ENCODE data around the gene IL17RD.

IL17RD gene

DNA sequence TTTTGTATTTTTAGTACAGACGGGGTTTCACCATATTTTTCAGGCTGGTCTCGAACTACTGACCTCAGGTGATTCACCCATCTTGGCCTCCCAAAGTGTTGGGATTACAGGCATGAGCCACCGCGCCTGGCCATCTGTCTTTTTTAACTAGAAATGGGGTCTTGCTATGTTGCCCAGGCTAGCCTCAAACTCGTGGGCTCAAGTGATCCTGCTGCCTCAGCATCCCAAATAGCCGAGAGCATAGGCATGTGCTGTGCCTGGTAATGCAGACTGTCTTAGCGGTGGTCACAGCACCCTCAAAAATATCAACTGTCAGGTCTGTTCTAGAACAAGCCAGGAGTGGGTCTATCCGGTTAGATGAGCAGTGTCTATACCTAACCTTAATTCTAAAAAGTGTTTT lies 56.5 kb downstream of the IL17RD start:
- Histone ChIP-seq H3K4me3 (ENCODE audit: low read depth in 1 of 2, low read length in 2 of 2) (no peak overlapping the region), H3K9me3 (ENCODE audit: control insufficient read depth in 1 of 2, low read length in 2 of 2) (no peaks in the 10 kb centered on the region), H3K27me3 (ENCODE audit: low read depth, low read length) (no peaks in the 10 kb centered on the region), H3K27ac (ENCODE audit: low read length) (no peak overlapping the region), H3K36me3 (ENCODE audit: control insufficient read depth in 1 of 2, insufficient read depth in 2 of 2, low read length in 2 of 2) (peaks cover 3% of the 10 kb centered on the region in 2 donors), H3K4me1 (ENCODE audit: control insufficient read depth in 1 of 2, insufficient read depth in 2 of 2, low read length in 2 of 2) (no peaks in the 10 kb centered on the region)

- no peaks in the 10 kb centered on the region for H3K27me3 ChIP-seq (ENCODE audit: low read depth, low read length)
- no peaks in the 10 kb centered on the region for H3K4me1 ChIP-seq (ENCODE audit: control insufficient read depth in 1 of 2, insufficient read depth in 2 of 2, low read length in 2 of 2)
- H3K36me3 ChIP-seq (ENCODE audit: control insufficient read depth in 1 of 2, insufficient read depth in 2 of 2, low read length in 2 of 2) = peaks cover 3% of the 10 kb centered on the region in 2 donors
- H3K27ac ChIP-seq (ENCODE audit: low read length) = no peak overlapping the region
- no peaks in the 10 kb centered on the region for H3K9me3 ChIP-seq (ENCODE audit: control insufficient read depth in 1 of 2, low read length in 2 of 2)
- no peak overlapping the region for H3K4me3 ChIP-seq (ENCODE audit: low read depth in 1 of 2, low read length in 2 of 2)
Observed at GRCh38 chr3:57105585-57105984, 59.6 kb downstream of the IL17RD start.

GRCh38 chr3:57100046-57100695 lies 65.0 kb downstream of the IL17RD start:
- Histone ChIP-seq H3K4me1 (ENCODE audit: control insufficient read depth in 1 of 2, insufficient read depth in 2 of 2, low read length in 2 of 2) (no peaks in the 10 kb centered on the region), H3K27ac (ENCODE audit: low read length) (no peak overlapping the region), H3K36me3 (ENCODE audit: control insufficient read depth in 1 of 2, insufficient read depth in 2 of 2, low read length in 2 of 2) (peaks cover 3 to 14% of the 10 kb centered on the region in 2 donors), H3K27me3 (ENCODE audit: low read depth, low read length) (no peaks in the 10 kb centered on the region), H3K4me3 (ENCODE audit: low read depth in 1 of 2, low read length in 2 of 2) (no peak overlapping the region), H3K9me3 (ENCODE audit: control insufficient read depth in 1 of 2, low read length in 2 of 2) (no peaks in the 10 kb centered on the region)

DNA sequence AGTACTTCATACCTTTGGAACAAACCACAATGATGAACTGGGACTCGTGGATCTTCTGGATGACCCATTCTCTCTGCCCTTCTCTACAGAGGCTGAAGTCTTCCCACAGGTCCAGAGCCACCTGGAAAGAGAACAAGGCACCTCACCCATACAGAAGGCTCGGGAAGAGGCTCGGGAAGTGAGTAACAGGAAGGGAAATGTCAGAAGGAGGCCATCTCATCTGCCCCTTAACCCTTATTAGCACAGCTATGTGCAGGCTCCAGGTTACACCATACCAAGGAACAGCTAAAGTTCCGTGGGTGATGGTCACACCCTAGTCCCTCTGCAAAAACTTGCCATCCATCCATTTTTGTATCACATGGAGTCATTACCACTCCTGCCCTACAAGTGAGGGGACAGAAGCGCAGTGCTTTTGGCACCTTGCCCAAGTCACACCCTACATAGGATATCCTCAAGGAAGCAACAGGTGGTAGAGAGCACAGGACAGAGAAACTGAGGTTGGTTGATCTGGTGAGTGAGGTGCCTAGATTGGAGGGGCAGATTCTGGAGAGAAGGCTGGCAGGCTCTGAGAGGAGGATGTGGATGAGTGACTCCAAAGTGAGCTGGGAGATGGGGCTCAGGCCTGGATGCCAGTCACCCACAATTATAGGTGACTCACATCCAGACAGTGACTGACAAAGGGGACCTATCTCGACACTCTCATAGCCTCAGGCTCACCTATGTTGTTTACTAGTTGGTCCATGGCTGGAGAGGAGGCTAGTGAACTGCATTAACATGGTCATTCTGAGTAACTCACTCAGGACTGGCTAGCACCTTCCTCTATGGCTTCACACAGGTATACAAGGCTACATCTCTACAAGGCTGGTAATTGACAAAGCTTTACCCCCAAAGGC lies 66.5 kb downstream of the IL17RD start:
- H3K27ac ChIP-seq (ENCODE audit: low read length) = no peak overlapping the region
- no peak overlapping the region for H3K4me3 ChIP-seq (ENCODE audit: low read depth in 1 of 2, low read length in 2 of 2)
- H3K27me3 ChIP-seq (ENCODE audit: low read depth, low read length) = no peaks in the 10 kb centered on the region
- no peaks in the 10 kb centered on the region for H3K9me3 ChIP-seq (ENCODE audit: control insufficient read depth in 1 of 2, low read length in 2 of 2)
- no peaks in the 10 kb centered on the region for H3K4me1 ChIP-seq (ENCODE audit: control insufficient read depth in 1 of 2, insufficient read depth in 2 of 2, low read length in 2 of 2)
- peaks cover 0 to 14% of the 10 kb centered on the region in 2 donors for H3K36me3 ChIP-seq (ENCODE audit: control insufficient read depth in 1 of 2, insufficient read depth in 2 of 2, low read length in 2 of 2)

DNA sequence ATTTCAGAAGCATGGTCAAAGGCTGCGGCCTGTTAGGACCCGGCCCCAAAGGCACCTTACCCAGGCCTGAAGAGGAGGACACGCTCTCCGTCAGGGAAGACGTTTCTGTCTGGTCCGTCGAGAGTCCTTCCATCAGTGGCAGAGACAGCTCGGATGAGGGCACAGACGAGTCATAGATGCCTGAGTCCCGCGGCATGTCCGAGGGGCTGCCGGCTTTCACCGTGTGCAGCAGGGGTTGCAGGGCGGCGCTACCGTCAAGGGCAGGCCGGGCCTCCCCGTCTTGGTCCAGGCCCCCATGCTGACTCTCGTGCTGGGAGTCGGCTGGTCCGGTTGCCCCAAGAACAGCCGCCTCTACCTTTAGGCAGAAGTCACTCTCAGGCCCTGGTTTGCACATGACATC lies 67.6 kb downstream of the IL17RD start:
- no peaks in the 10 kb centered on the region for H3K9me3 ChIP-seq (ENCODE audit: control insufficient read depth in 1 of 2, low read length in 2 of 2)
- H3K27ac ChIP-seq (ENCODE audit: low read length) = no peak overlapping the region
- no peak overlapping the region for H3K4me3 ChIP-seq (ENCODE audit: low read depth in 1 of 2, low read length in 2 of 2)
- H3K4me1 ChIP-seq (ENCODE audit: control insufficient read depth in 1 of 2, insufficient read depth in 2 of 2, low read length in 2 of 2) = no peaks in the 10 kb centered on the region
- H3K27me3 ChIP-seq (ENCODE audit: low read depth, low read length) = no peaks in the 10 kb centered on the region
- peaks cover 0 to 14% of the 10 kb centered on the region in 2 donors for H3K36me3 ChIP-seq (ENCODE audit: control insufficient read depth in 1 of 2, insufficient read depth in 2 of 2, low read length in 2 of 2)

DNA sequence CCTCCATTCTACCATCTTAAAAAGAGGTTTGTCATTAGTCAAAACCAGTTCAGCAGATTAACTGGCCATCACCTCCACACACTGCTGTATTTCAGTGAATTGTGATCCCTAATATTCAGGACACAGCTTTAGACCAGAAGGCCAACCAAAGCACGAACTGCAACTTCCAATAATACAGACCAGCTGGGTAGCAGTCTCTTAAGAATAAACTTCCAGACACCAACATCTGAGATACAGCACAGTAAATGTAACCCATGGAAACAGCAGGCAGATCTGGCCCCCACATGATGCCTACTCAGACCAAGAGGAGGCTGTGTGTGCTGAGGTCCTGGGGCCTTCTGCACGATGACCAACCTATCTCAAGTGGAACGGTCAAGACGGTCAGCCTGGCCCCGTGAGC lies 69.8 kb downstream of the IL17RD start:
- no peaks in the 10 kb centered on the region for H3K9me3 ChIP-seq (ENCODE audit: control insufficient read depth in 1 of 2, low read length in 2 of 2)
- no peak overlapping the region for H3K4me3 ChIP-seq (ENCODE audit: low read depth in 1 of 2, low read length in 2 of 2)
- no peaks in the 10 kb centered on the region for H3K27me3 ChIP-seq (ENCODE audit: low read depth, low read length)
- peaks cover 0 to 11% of the 10 kb centered on the region in 2 donors for H3K36me3 ChIP-seq (ENCODE audit: control insufficient read depth in 1 of 2, insufficient read depth in 2 of 2, low read length in 2 of 2)
- H3K27ac ChIP-seq (ENCODE audit: low read length) = no peak overlapping the region
- peaks cover 0 to 12% of the 10 kb centered on the region in 2 donors for H3K4me1 ChIP-seq (ENCODE audit: control insufficient read depth in 1 of 2, insufficient read depth in 2 of 2, low read length in 2 of 2)

DNA sequence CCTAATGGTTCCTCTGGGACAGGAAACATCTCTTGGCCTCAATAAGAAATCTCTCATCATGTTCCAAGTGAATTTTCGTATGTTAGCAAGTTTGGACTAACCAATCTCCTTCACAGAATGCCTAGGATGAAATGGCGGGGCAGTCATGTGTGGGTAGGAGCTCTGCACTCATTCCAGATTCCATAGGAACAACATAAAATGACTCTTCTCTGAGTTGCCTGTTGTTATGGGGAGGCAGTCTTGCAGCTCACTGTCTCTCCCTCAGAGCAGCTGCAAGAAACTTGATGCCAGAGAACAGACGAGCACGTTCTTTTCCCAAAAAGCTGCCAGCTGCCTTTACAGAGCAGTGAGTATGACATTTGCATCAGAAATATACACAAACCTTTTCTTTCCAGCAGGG lies 70.6 kb downstream of the IL17RD start:
- Histone ChIP-seq H3K4me3 (ENCODE audit: low read depth in 1 of 2, low read length in 2 of 2) (no peak overlapping the region), H3K4me1 (ENCODE audit: control insufficient read depth in 1 of 2, insufficient read depth in 2 of 2, low read length in 2 of 2) (peaks cover 0 to 12% of the 10 kb centered on the region in 2 donors), H3K27me3 (ENCODE audit: low read depth, low read length) (no peaks in the 10 kb centered on the region)

GRCh38 chr3:57093971-57094535 lies 71.1 kb downstream of the IL17RD start:
- no peak overlapping the region for H3K4me3 ChIP-seq (ENCODE audit: low read depth in 1 of 2, low read length in 2 of 2)

More for the DNA sequence above, 70.6 kb downstream of the IL17RD start:
- no peak overlapping the region for H3K27ac ChIP-seq (ENCODE audit: low read length)
- peaks cover 0 to 11% of the 10 kb centered on the region in 2 donors for H3K36me3 ChIP-seq (ENCODE audit: control insufficient read depth in 1 of 2, insufficient read depth in 2 of 2, low read length in 2 of 2)
- H3K9me3 ChIP-seq (ENCODE audit: control insufficient read depth in 1 of 2, low read length in 2 of 2) = no peaks in the 10 kb centered on the region

DNA sequence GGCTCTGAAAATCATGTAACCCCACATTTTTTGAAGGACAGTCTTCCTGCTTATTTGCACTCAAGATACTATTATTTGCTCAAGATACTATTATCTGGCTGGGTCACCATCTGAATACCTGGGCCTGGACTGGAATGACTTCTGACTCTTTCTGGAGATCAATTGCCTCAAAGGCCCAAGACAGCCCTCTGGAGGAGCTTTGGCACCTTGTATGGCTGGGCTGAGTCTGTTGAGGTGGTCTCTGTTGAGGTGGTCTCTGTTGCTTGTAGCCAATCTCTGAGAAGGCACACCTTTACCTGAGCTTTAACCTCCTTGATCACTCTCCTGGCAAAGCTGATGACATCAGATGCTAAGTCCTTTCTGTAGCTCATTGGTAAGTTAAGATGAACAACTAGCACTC lies 71.7 kb downstream of the IL17RD start:
- Histone ChIP-seq H3K27me3 (ENCODE audit: low read depth, low read length) (no peaks in the 10 kb centered on the region), H3K27ac (ENCODE audit: low read length) (no peak overlapping the region), H3K9me3 (ENCODE audit: control insufficient read depth in 1 of 2, low read length in 2 of 2) (no peaks in the 10 kb centered on the region), H3K4me3 (ENCODE audit: low read depth in 1 of 2, low read length in 2 of 2) (no peak overlapping the region), H3K4me1 (ENCODE audit: control insufficient read depth in 1 of 2, insufficient read depth in 2 of 2, low read length in 2 of 2) (peaks cover 0 to 12% of the 10 kb centered on the region in 2 donors), H3K36me3 (ENCODE audit: control insufficient read depth in 1 of 2, insufficient read depth in 2 of 2, low read length in 2 of 2) (peaks cover 0 to 11% of the 10 kb centered on the region in 2 donors)

More at GRCh38 chr3:57093971-57094535, 71.1 kb downstream of the IL17RD start:
- H3K4me1 ChIP-seq (ENCODE audit: control insufficient read depth in 1 of 2, insufficient read depth in 2 of 2, low read length in 2 of 2) = peaks cover 0 to 12% of the 10 kb centered on the region in 2 donors
- peaks cover 0 to 11% of the 10 kb centered on the region in 2 donors for H3K36me3 ChIP-seq (ENCODE audit: control insufficient read depth in 1 of 2, insufficient read depth in 2 of 2, low read length in 2 of 2)
- no peaks in the 10 kb centered on the region for H3K27me3 ChIP-seq (ENCODE audit: low read depth, low read length)
- H3K9me3 ChIP-seq (ENCODE audit: control insufficient read depth in 1 of 2, low read length in 2 of 2) = no peaks in the 10 kb centered on the region
- no peak overlapping the region for H3K27ac ChIP-seq (ENCODE audit: low read length)

GRCh38 chr3:57091521-57092273 lies 73.5 kb downstream of the IL17RD start:
- no peak overlapping the region for H3K4me3 ChIP-seq (ENCODE audit: low read depth in 1 of 2, low read length in 2 of 2)
- H3K27ac ChIP-seq (ENCODE audit: low read length) = peak overlapping the region; percentile 12
- H3K9me3 ChIP-seq (ENCODE audit: control insufficient read depth in 1 of 2, low read length in 2 of 2) = no peaks in the 10 kb centered on the region
- no peaks in the 10 kb centered on the region for H3K27me3 ChIP-seq (ENCODE audit: low read depth, low read length)
- no peaks in the 10 kb centered on the region for H3K36me3 ChIP-seq (ENCODE audit: control insufficient read depth in 1 of 2, insufficient read depth in 2 of 2, low read length in 2 of 2)
- H3K4me1 ChIP-seq (ENCODE audit: control insufficient read depth in 1 of 2, insufficient read depth in 2 of 2, low read length in 2 of 2) = peaks cover 0 to 12% of the 10 kb centered on the region in 2 donors

- no peak overlapping the region for H3K4me3 ChIP-seq (ENCODE audit: low read depth in 1 of 2, low read length in 2 of 2)
- H3K4me1 ChIP-seq (ENCODE audit: control insufficient read depth in 1 of 2, insufficient read depth in 2 of 2, low read length in 2 of 2) = peaks cover 0 to 12% of the 10 kb centered on the region in 2 donors
- no peak overlapping the region for H3K27ac ChIP-seq (ENCODE audit: low read length)
- H3K9me3 ChIP-seq (ENCODE audit: control insufficient read depth in 1 of 2, low read length in 2 of 2) = no peaks in the 10 kb centered on the region
- no peaks in the 10 kb centered on the region for H3K27me3 ChIP-seq (ENCODE audit: low read depth, low read length)
- no peaks in the 10 kb centered on the region for H3K36me3 ChIP-seq (ENCODE audit: control insufficient read depth in 1 of 2, insufficient read depth in 2 of 2, low read length in 2 of 2)
Observed at GRCh38 chr3:57089043-57089442, 76.1 kb downstream of the IL17RD start.
